ENCODE data around the gene MED9.
A peak's percentile ranks its signal among the peaks of the same experiment; 100 is the strongest.

The MED9 gene

GRCh38 chr17:17515934-17516930 is 39.4 kb downstream of the MED9 start:
- no peak for DNase-seq (ENCODE audit: low read depth, low spot score)

GRCh38 chr17:17516941-17517720 is 40.3 kb downstream of the MED9 start:
- DNase-seq (ENCODE audit: low read depth, low spot score): no peak

GRCh38 chr17:17518014-17518413 is 41.2 kb downstream of the MED9 start:
- no peak for DNase-seq (ENCODE audit: low read depth, low spot score)

GRCh38 chr17:17518951-17519350 is 42.2 kb downstream of the MED9 start:
- no peak for DNase-seq (ENCODE audit: low read depth, low spot score)

GRCh38 chr17:17519886-17520285 is 43.1 kb downstream of the MED9 start:
- DNase-seq (ENCODE audit: low read depth, low spot score): no peak

GRCh38 chr17:17520599-17521232 is 43.9 kb downstream of the MED9 start:
- DNase-seq (ENCODE audit: low read depth, low spot score): no peak

- peak; percentile 75 for DNase-seq (ENCODE audit: low read depth, low spot score)
Measured at GRCh38 chr17:17523001-17523730, 46.4 kb downstream of the MED9 start.

- no peak for DNase-seq (ENCODE audit: low read depth, low spot score)
Measured at GRCh38 chr17:17523731-17524490, 47.1 kb downstream of the MED9 start.

- no peak for DNase-seq (ENCODE audit: low read depth, low spot score)
Measured at GRCh38 chr17:17525311-17525710, 48.5 kb downstream of the MED9 start.

GRCh38 chr17:17525956-17526355 is 49.2 kb downstream of the MED9 start:
- DNase-seq (ENCODE audit: low read depth, low spot score): no peak

GRCh38 chr17:17526369-17526768 is 49.6 kb downstream of the MED9 start:
- DNase-seq (ENCODE audit: low read depth, low spot score): no peak

GRCh38 chr17:17527534-17527933 is 50.7 kb downstream of the MED9 start:
- DNase-seq (ENCODE audit: low read depth, low spot score): no peak

GRCh38 chr17:17527956-17528500 is 51.2 kb downstream of the MED9 start:
- DNase-seq (ENCODE audit: low read depth, low spot score): no peak

GRCh38 chr17:17528696-17529652 is 52.2 kb downstream of the MED9 start:
- DNase-seq (ENCODE audit: low read depth, low spot score): no peak

- DNase-seq (ENCODE audit: low read depth, low spot score): no peak
Measured at GRCh38 chr17:17531156-17531555, 54.4 kb downstream of the MED9 start.

- DNase-seq (ENCODE audit: low read depth, low spot score): no peak
Measured at GRCh38 chr17:17532991-17533390, 56.2 kb downstream of the MED9 start.

- DNase-seq (ENCODE audit: low read depth, low spot score): no peak
Measured at GRCh38 chr17:17533901-17534441, 57.2 kb downstream of the MED9 start.

- no peak for DNase-seq (ENCODE audit: low read depth, low spot score)
Measured at GRCh38 chr17:17535957-17536356, 59.2 kb downstream of the MED9 start.

- DNase-seq (ENCODE audit: low read depth, low spot score): no peak
Measured at GRCh38 chr17:17536702-17537101, 59.9 kb downstream of the MED9 start.
